H9 (cell line): ENCODE data around the gene CFHR2. TPM values are rescaled to one million over a fixed set of nuclear protein-coding genes. Genes with fewer than 3 reads are reported as not detected.

Source experiments
- DNase-seq: peaks from one replicate; pipeline ENCODE4 v3.0.0-alpha.2; 2017
- H2AFZ ChIP-seq: one replicate; pipeline ENCODE4 v1.6.1; 2013; ENCODE audit warnings: mild to moderate bottlenecking, low read length, control low read depth, moderate library complexity
- H2AK5ac ChIP-seq: 2 replicates; pipeline ENCODE4 v1.6.1; 2013; ENCODE audit warnings: low read length, control low read depth, mixed read lengths; ENCODE audit not compliant: insufficient read length
- H2BK120ac ChIP-seq: one replicate; pipeline ENCODE4 v1.6.1; 2013; ENCODE audit warnings: low read depth, mild to moderate bottlenecking, low read length, control low read depth, inconsistent platforms; ENCODE audit not compliant: poor library complexity, severe bottlenecking
- H2BK12ac ChIP-seq: 2 replicates; pipeline ENCODE4 v1.6.1; 2013; ENCODE audit warnings: low read length, control low read depth, mixed read lengths, low read depth; ENCODE audit not compliant: insufficient read length
- H2BK15ac ChIP-seq: 2 replicates; pipeline ENCODE4 v1.6.1; 2013; ENCODE audit warnings: low read depth, low read length, control low read depth
- H2BK20ac ChIP-seq: one replicate; pipeline ENCODE4 v1.6.1; 2013; ENCODE audit warnings: low read depth, mild to moderate bottlenecking, low read length, control low read depth, inconsistent platforms; ENCODE audit not compliant: poor library complexity, severe bottlenecking
- H2BK5ac ChIP-seq: 2 replicates; pipeline ENCODE4 v1.6.1; 2013; ENCODE audit warnings: low read length, control low read depth, mixed read lengths; ENCODE audit not compliant: insufficient read length
- H3K14ac ChIP-seq: 2 replicates; pipeline ENCODE4 v1.6.1; 2013; ENCODE audit warnings: low read length, control low read depth; ENCODE audit not compliant: insufficient read depth
- H3K18ac ChIP-seq: 2 replicates; pipeline ENCODE4 v1.6.1; 2013; ENCODE audit warnings: low read depth, mild to moderate bottlenecking, mixed read lengths, low read length, control low read depth; ENCODE audit not compliant: insufficient read length
- H3K23ac ChIP-seq: 2 replicates; pipeline ENCODE4 v1.6.1; 2013; ENCODE audit warnings: low read length, control low read depth, mixed read lengths, low read depth; ENCODE audit not compliant: insufficient read length
- H3K23me2 ChIP-seq: 2 replicates; pipeline ENCODE4 v1.6.1; 2013; ENCODE audit warnings: low read depth, mild to moderate bottlenecking, mixed read lengths, low read length, control low read depth; ENCODE audit not compliant: insufficient read length, poor library complexity, severe bottlenecking
- H3K27ac ChIP-seq: 2 replicates; pipeline ENCODE4 v1.5.1; 2013; ENCODE audit warnings: low read length, control low read depth, mixed read lengths, low read depth; ENCODE audit not compliant: insufficient read length
- H3K27me3 ChIP-seq: 2 replicates; pipeline ENCODE4 v1.6.1; 2013; ENCODE audit warnings: low read length, control low read depth, inconsistent platforms; ENCODE audit not compliant: insufficient read depth
- H3K4ac ChIP-seq: 2 replicates; pipeline ENCODE4 v1.6.1; 2013; ENCODE audit warnings: low read depth, mild to moderate bottlenecking, control low read depth, inconsistent platforms, low read length, moderate library complexity
- H3K4me1 ChIP-seq: 2 replicates; pipeline ENCODE4 v1.6.1; 2013; ENCODE audit warnings: low read length, control low read depth, inconsistent platforms; ENCODE audit not compliant: insufficient read depth
- H3K4me2 ChIP-seq: 2 replicates; pipeline ENCODE4 v1.6.1; 2013; ENCODE audit warnings: low read length, control low read depth, mixed read lengths; ENCODE audit not compliant: insufficient read length, insufficient read depth
- H3K56ac ChIP-seq: 2 replicates; pipeline ENCODE4 v1.6.1; 2013; ENCODE audit warnings: low read depth, mild to moderate bottlenecking, mixed read lengths, low read length, control low read depth; ENCODE audit not compliant: insufficient read length
- H3K79me1 ChIP-seq: 2 replicates; pipeline ENCODE4 v1.6.1; 2013; ENCODE audit warnings: low read depth, mild to moderate bottlenecking, moderate library complexity, low read length, control low read depth, inconsistent platforms; ENCODE audit not compliant: insufficient read depth, poor library complexity, severe bottlenecking
- H3K79me2 ChIP-seq: 2 replicates; pipeline ENCODE4 v1.6.1; 2013; ENCODE audit warnings: low read length, control low read depth, inconsistent platforms; ENCODE audit not compliant: insufficient read depth
- H3K9ac ChIP-seq: 2 replicates; pipeline ENCODE4 v1.6.1; 2013; ENCODE audit warnings: low read length, control low read depth, mixed read lengths; ENCODE audit not compliant: insufficient read length; ENCODE audit errors: extremely low read depth
- H3K9me3 ChIP-seq: one replicate; pipeline ENCODE4 v1.6.1; 2013; ENCODE audit warnings: low read depth, low read length, inconsistent platforms; ENCODE audit not compliant: control insufficient read depth
- H3T11ph ChIP-seq: one replicate; pipeline ENCODE4 v1.6.1; 2013; ENCODE audit warnings: mild to moderate bottlenecking, low read length, control low read depth, inconsistent platforms
- H4K20me1 ChIP-seq: one replicate; pipeline ENCODE4 v1.6.1; 2013; ENCODE audit not compliant: control insufficient read depth, insufficient read length, insufficient read depth
- H4K5ac ChIP-seq: 2 replicates; pipeline ENCODE4 v1.6.1; 2013; ENCODE audit warnings: low read depth, mild to moderate bottlenecking, mixed read lengths, low read length, control low read depth; ENCODE audit not compliant: insufficient read length
- H4K8ac ChIP-seq: replicated peaks from 2 replicates; pipeline ENCODE4 v1.6.1; 2013; ENCODE audit warnings: low read length, control low read depth, mixed read lengths, low read depth; ENCODE audit not compliant: insufficient read length
- H4K91ac ChIP-seq: 2 replicates; pipeline ENCODE4 v1.6.1; 2013; ENCODE audit warnings: low read depth, mild to moderate bottlenecking, moderate library complexity, mixed read lengths, low read length, control low read depth; ENCODE audit not compliant: insufficient read length
- H3K27ac Mint-ChIP-seq, 3 experiments: 2 replicates in 2 of 3; 3 replicates in 1 of 3; pipeline ENCODE4 v1.8.0; 2020 to 2021; ENCODE audit warnings: mixed read lengths in 3 of 3, mild to moderate bottlenecking in 1 of 3, moderate library complexity in 1 of 3
- H3K27me3 Mint-ChIP-seq: 2 replicates; pipeline ENCODE4 v1.8.0; 2021; ENCODE audit warnings: low read depth, mild to moderate bottlenecking, moderate library complexity, mixed read lengths
- H3K36me3 Mint-ChIP-seq, 3 experiments: 2 replicates in 2 of 3; 3 replicates in 1 of 3; pipeline ENCODE4 v1.8.0; 2020 to 2021; ENCODE audit warnings: low read depth in 3 of 3, mixed read lengths in 3 of 3; ENCODE audit not compliant: insufficient read depth in 1 of 3
- H3K4me1 Mint-ChIP-seq, 2 experiments: 2 replicates each; pipeline ENCODE4 v1.8.0; 2020; ENCODE audit warnings: mixed read lengths in 2 of 2
- H3K4me3 Mint-ChIP-seq, 2 experiments: 2 replicates in 1 of 2; 3 replicates in 1 of 2; pipeline ENCODE4 v1.8.0; 2020 to 2021; ENCODE audit warnings: mild to moderate bottlenecking in 2 of 2, mixed read lengths in 2 of 2, moderate library complexity in 1 of 2
- H3K9me3 Mint-ChIP-seq, 2 experiments: 2 replicates in 1 of 2; 3 replicates in 1 of 2; pipeline ENCODE4 v1.8.0; 2020; ENCODE audit warnings: mild to moderate bottlenecking in 2 of 2, mixed read lengths in 2 of 2, moderate library complexity in 1 of 2
- CTCF ChIP-seq: fragments of 200-600 bp; sonication (generic); conservative IDR thresholded peaks from 3 replicates; pipeline ENCODE4 v1.8.0; 2021; ENCODE audit warnings: antibody characterized with exemption, mild to moderate bottlenecking
- WGBS: extraction: QIAGEN DNeasy Blood & Tissue Kit; methylation state at CpG from one replicate; pipeline ENCODE4 v1.1.7; 2013; ENCODE audit warnings: missing lambda C conversion rate, low lambda C conversion rate, mixed read lengths; ENCODE audit not compliant: insufficient read length; ENCODE audit errors: extremely low coverage; 5-methylcytosine and 5-hydroxymethylcytosine counted together
- total RNA-seq: library from RNA; stranded (reverse); gene quantifications from 2 replicates; pipeline ENCODE4 v1.2.1, GENCODE V29; 2021

Gene CFHR2
- total RNA-seq, 1 experiment from 2014 or later = not detected

- H3K27ac ChIP-seq = no peak overlapping the region
- no peak overlapping the region for H2BK12ac ChIP-seq
- no peaks in the 10 kb centered on the region for H3K79me1 ChIP-seq
- TF ChIP-seq CTCF = no peak
- H3K27ac Mint-ChIP-seq = no peak overlapping the region
- H3K4me1 ChIP-seq = no peaks in the 10 kb centered on the region
- H3K18ac ChIP-seq = no peak overlapping the region
- no peak overlapping the region for H2BK20ac ChIP-seq
- H4K91ac ChIP-seq = no peak overlapping the region
- no peak overlapping the region for H2BK120ac ChIP-seq
- no peak overlapping the region for H2BK5ac ChIP-seq
- H4K8ac ChIP-seq = no peak overlapping the region
- H3K79me2 ChIP-seq = no peaks in the 10 kb centered on the region
- H2AFZ ChIP-seq = no peak overlapping the region
- H2AK5ac ChIP-seq = no peak overlapping the region
- H3K4me2 ChIP-seq = no peak overlapping the region
- H3K4ac ChIP-seq = no peak overlapping the region
- H3K23me2 ChIP-seq = no peaks in the 10 kb centered on the region
- H2BK15ac ChIP-seq = no peak overlapping the region
- H3K14ac ChIP-seq = no peak overlapping the region
- no peaks in the 10 kb centered on the region for H3K4me1 Mint-ChIP-seq
- no peak for DNase-seq
- H4K5ac ChIP-seq = no peak overlapping the region
- no peaks in the 10 kb centered on the region for H3K36me3 Mint-ChIP-seq
- H3K4me3 Mint-ChIP-seq = no peak overlapping the region
- H3K27me3 ChIP-seq = no peaks in the 10 kb centered on the region
- H3K56ac ChIP-seq = no peak overlapping the region
- no peaks in the 10 kb centered on the region for H3K9me3 ChIP-seq
- no peaks in the 10 kb centered on the region for H3K9me3 Mint-ChIP-seq
- no peak overlapping the region for H3K9ac ChIP-seq
- H3T11ph ChIP-seq = no peak overlapping the region
- H3K23ac ChIP-seq = no peak overlapping the region
- H4K20me1 ChIP-seq = no peaks in the 10 kb centered on the region
- H3K27me3 Mint-ChIP-seq = no peaks in the 10 kb centered on the region; the same call in 1 of the 2 replicates
- no CpG with 5 or more reads among the region's 1 CpG for WGBS
These were observed 26.6 kb downstream of the CFHR2 start for GRCh38 chr1:196970182-196970581.
